SK-N-SH (cell line): ENCODE results near the gene FAM149B1. TPM values are rescaled to one million over a fixed set of nuclear protein-coding genes. Genes with fewer than 3 reads are reported as not detected.
A peak's percentile ranks its signal among the peaks of the same experiment; 100 is the strongest.

Experiments
- CTCF ChIA-PET: fragments of 300-600, 350-600 bp; formaldehyde crosslinking; extraction: SDS; loops from one replicate; lab custom pipeline; 2021; lab: Yijun Ruan, JAX
- POLR2A ChIA-PET: fragments of 350-600 bp; sonication (Branson Sonifier 250); formaldehyde crosslinking; extraction: SDS; loops from one replicate; lab custom pipeline; 2020; ENCODE audit warnings: antibody characterized with exemption, inconsistent platforms; lab: Yijun Ruan, JAX
- DNase-seq: peaks from one replicate; pipeline ENCODE4 v3.0.0; 2012
- H2AFZ ChIP-seq: fragments of 200-600 bp; sonication (generic); 2 replicates; pipeline ENCODE4 v1.8.1; 2016; ENCODE audit warnings: antibody characterized with exemption, mild to moderate bottlenecking, low read depth
- H3F3A ChIP-seq: fragments of 200-600 bp; sonication (generic); replicated peaks from 2 replicates; pipeline ENCODE3; 2016; ENCODE audit warnings: antibody characterized with exemption, mild to moderate bottlenecking; ENCODE audit not compliant: insufficient read depth
- H3K27ac ChIP-seq, 2 experiments: fragments of 200-500 bp in 1 of 2; fragments of 200-600 bp in 1 of 2; sonication (Bioruptor generic) in 1 of 2; sonication (generic), shearing (Covaris generic) in 1 of 2; 2 replicates each; pipeline versions ENCODE4 v1.5.1 to v1.6.1; 2014 to 2016; ENCODE audit warnings: low read depth in 2 of 2, inconsistent platforms in 1 of 2, low read length in 1 of 2, mild to moderate bottlenecking in 1 of 2, mixed read lengths in 1 of 2
- H3K27me3 ChIP-seq: fragments of 200-600 bp; sonication (generic), shearing (Covaris generic); 2 replicates; pipeline ENCODE4 v1.6.1; 2016; ENCODE audit warnings: mixed run types; ENCODE audit not compliant: insufficient read depth
- H3K36me3 ChIP-seq, 2 experiments: fragments of 200-500 bp in 1 of 2; fragments of 200-600 bp in 1 of 2; sonication (Bioruptor generic) in 1 of 2; sonication (generic) in 1 of 2; replicated peaks in 1 of 2; 2 replicates each; pipeline versions ENCODE3 to v1.5.1; 2014 to 2016; ENCODE audit warnings: low read length in 1 of 2, mild to moderate bottlenecking in 1 of 2; ENCODE audit not compliant: insufficient read depth in 2 of 2, control insufficient read depth in 1 of 2
- H3K4me1 ChIP-seq, 2 experiments: fragments of 200-500 bp in 1 of 2; fragments of 200-600 bp in 1 of 2; sonication (Bioruptor generic) in 1 of 2; sonication (generic), shearing (Covaris generic) in 1 of 2; 2 replicates each; pipeline versions ENCODE4 v1.5.1 to v1.6.1; 2014 to 2016; ENCODE audit warnings: low read depth in 1 of 2, low read length in 1 of 2, mixed run types in 1 of 2; ENCODE audit not compliant: insufficient read depth in 2 of 2, control insufficient read depth in 1 of 2
- H3K4me2 ChIP-seq: fragments of 200-600 bp; sonication (generic), shearing (Covaris generic); 2 replicates; pipeline ENCODE4 v1.6.1; 2017; ENCODE audit warnings: mixed run types
- H3K4me3 ChIP-seq, 2 experiments: fragments of 200-500 bp in 1 of 2; fragments of 200-600 bp in 1 of 2; sonication (Bioruptor generic) in 1 of 2; sonication (generic), shearing (Covaris generic) in 1 of 2; 2 replicates each; pipeline versions ENCODE4 v1.5.1 to v1.8.1; 2014 to 2016; ENCODE audit warnings: low read depth in 2 of 2, inconsistent platforms in 1 of 2, low read length in 1 of 2, mild to moderate bottlenecking in 1 of 2, mixed read lengths in 1 of 2, moderate library complexity in 1 of 2
- H3K79me2 ChIP-seq: fragments of 200-600 bp; sonication (generic); 2 replicates; pipeline ENCODE4 v1.8.1; 2017; ENCODE audit warnings: mild to moderate bottlenecking; ENCODE audit not compliant: insufficient read depth
- H3K9ac ChIP-seq: fragments of 200-600 bp; sonication (generic); 2 replicates; pipeline ENCODE4 v1.6.1; 2017; ENCODE audit warnings: mixed run types
- H3K9me2 ChIP-seq: fragments of 200-600 bp; sonication (generic); 2 replicates; pipeline ENCODE4 v1.6.1; 2017; ENCODE audit warnings: mixed run types
- H3K9me3 ChIP-seq: fragments of 200-600 bp; sonication (generic); 2 replicates; pipeline ENCODE4 v1.6.1; 2017; ENCODE audit warnings: mixed run types, mild to moderate bottlenecking, moderate library complexity
- H4K20me1 ChIP-seq: fragments of 200-600 bp; sonication (generic); 2 replicates; pipeline ENCODE4 v1.6.1; 2017; ENCODE audit warnings: mild to moderate bottlenecking, mixed run types; ENCODE audit not compliant: insufficient read depth
- EP300 ChIP-seq, 2 experiments: IDR thresholded peaks; 2 replicates each; pipeline versions ENCODE4 v1.4.0 to v1.6.1; 2012; ENCODE audit warnings: borderline replicate concordance in 1 of 2, low read depth in 1 of 2, low read length in 1 of 2
- FOSL2 ChIP-seq: IDR thresholded peaks from 2 replicates; pipeline ENCODE4 v1.4.0; 2012; ENCODE audit warnings: low read depth, mild to moderate bottlenecking, moderate library complexity, borderline replicate concordance
- FOXM1 ChIP-seq: IDR thresholded peaks from 2 replicates; pipeline ENCODE4 v1.4.0; 2012; ENCODE audit warnings: low read depth, mild to moderate bottlenecking
- JUND ChIP-seq: IDR thresholded peaks from 2 replicates; pipeline ENCODE4 v1.4.0; 2012
- NFIC ChIP-seq: IDR thresholded peaks from 2 replicates; pipeline ENCODE4 v1.4.0; 2012; ENCODE audit warnings: borderline replicate concordance
- POLR2AphosphoS5 ChIP-seq: IDR thresholded peaks from 2 replicates; pipeline ENCODE4 v1.6.1; 2012; ENCODE audit warnings: low read depth, low read length
- SIN3A ChIP-seq: IDR thresholded peaks from 2 replicates; pipeline ENCODE4 v1.6.1; 2012; ENCODE audit warnings: low read depth, mild to moderate bottlenecking, low read length, moderate library complexity, borderline replicate concordance
- SMC3 ChIP-seq: IDR thresholded peaks from 2 replicates; pipeline ENCODE4 v1.6.1; 2012; ENCODE audit warnings: low read depth, low read length, improper control_type of control experiment
- TAF1 ChIP-seq: IDR thresholded peaks from 2 replicates; pipeline ENCODE4 v1.6.1; 2012; ENCODE audit warnings: low read depth, mild to moderate bottlenecking, low read length, moderate library complexity, borderline replicate concordance
- TCF12 ChIP-seq: IDR thresholded peaks from 2 replicates; pipeline ENCODE4 v1.4.0; 2012
- YY1 ChIP-seq: IDR thresholded peaks from 2 replicates; pipeline ENCODE4 v1.4.0; 2012; ENCODE audit warnings: low read depth, mild to moderate bottlenecking
- WGBS: methylation state at CpG from one replicate; pipeline ENCODE4 v1.1.6; 2017; ENCODE audit warnings: low lambda C conversion rate; 5-methylcytosine and 5-hydroxymethylcytosine counted together
- polyA plus RNA-seq, 3 experiments: library from polyadenylated mRNA; depleted of rRNA; stranded (reverse); fragments of >200 nt; gene quantifications; 2 replicates each; pipeline ENCODE4 v1.2.3, GENCODE V29; 2012
- TF ChIP-seq, protein P1 (sequence below): IDR thresholded peaks from 2 replicates; pipeline ENCODE4 v1.4.0; 2012; ENCODE audit warnings: low read depth, borderline replicate concordance
- TF ChIP-seq, protein P2 (sequence below): IDR thresholded peaks from 2 replicates; pipeline ENCODE4 v1.4.0; 2012; ENCODE audit warnings: low read depth
- TF ChIP-seq, protein P3 (sequence below): IDR thresholded peaks from 2 replicates; pipeline ENCODE4; 2012

The FAM149B1 gene
- polyA plus RNA-seq, 1 of the 3 experiments (the other 2 are of a cell fraction) = 28.2 TPM

DNA sequence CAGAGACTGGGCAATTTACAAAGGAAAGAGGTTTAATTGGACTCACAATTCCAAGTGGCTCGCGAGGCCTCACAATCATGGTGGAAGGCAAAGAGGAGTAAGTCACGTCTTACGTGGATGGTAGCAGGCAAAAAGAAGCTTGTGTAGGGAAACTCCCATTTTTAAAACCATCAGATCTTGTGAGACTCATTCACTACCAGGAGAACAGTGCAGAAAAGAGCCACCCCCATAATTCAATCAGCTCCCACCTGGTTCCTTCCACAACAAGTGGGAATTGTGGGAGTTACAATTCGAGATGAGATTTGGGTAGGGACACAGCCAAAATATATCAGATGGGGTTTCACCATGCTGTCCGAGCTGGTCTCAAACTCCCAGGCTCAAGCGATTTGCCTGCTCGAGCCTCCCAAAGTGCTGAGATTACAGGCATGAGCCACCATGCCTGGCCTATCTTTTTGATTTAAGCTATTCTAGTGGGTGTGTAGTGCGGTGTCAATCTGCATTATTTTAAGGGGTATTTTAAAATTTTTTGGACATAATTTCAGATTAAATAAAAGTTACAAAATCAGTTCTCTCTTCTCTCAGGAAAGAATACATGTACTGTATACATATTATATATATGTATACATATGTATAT lies 93.6 kb downstream of the FAM149B1 start:
- ChIA-PET POLR2A (interaction anchor here (1.1 kb wide), 1 partner anchor 9 kb away, joined by 3 read pairs; the partner anchor contains the start of gene MRPS16), CTCF (interaction anchor here (1.1 kb wide), 1 partner anchor 383 kb away, joined by 6 read pairs; no protein-coding TSS in a partner anchor)
- Histone ChIP-seq H3K4me3 (no peak overlapping the region), H3K9me2 (no peaks in the 10 kb centered on the region), H2AFZ (peak overlapping the region; percentile 58; the same call in 1 of the 2 replicates), H3F3A (peaks cover 16% of the 10 kb centered on the region), H3K4me2 (no peak overlapping the region), H3K9ac (no peak overlapping the region), H3K27ac (peak overlapping the region in 1 of 2 experiments; percentile 49; a peak in 2 of 4 replicates), H3K36me3 (no peaks in the 10 kb centered on the region), H3K4me1 (peaks cover 0 to 15% of the 10 kb centered on the region in 2 experiments; a peak in 2 of 4 replicates), H4K20me1 (no peaks in the 10 kb centered on the region), H3K27me3 (no peaks in the 10 kb centered on the region), H3K9me3 (no peaks in the 10 kb centered on the region), H3K79me2 (no peaks in the 10 kb centered on the region)
- WGBS = 88% methylated on average over 9 of the region's 9 CpGs
- TF ChIP-seq, protein P1, sequence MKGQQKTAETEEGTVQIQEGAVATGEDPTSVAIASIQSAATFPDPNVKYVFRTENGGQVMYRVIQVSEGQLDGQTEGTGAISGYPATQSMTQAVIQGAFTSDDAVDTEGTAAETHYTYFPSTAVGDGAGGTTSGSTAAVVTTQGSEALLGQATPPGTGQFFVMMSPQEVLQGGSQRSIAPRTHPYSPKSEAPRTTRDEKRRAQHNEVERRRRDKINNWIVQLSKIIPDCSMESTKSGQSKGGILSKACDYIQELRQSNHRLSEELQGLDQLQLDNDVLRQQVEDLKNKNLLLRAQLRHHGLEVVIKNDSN = no peak
- no peak for DNase-seq

DNA sequence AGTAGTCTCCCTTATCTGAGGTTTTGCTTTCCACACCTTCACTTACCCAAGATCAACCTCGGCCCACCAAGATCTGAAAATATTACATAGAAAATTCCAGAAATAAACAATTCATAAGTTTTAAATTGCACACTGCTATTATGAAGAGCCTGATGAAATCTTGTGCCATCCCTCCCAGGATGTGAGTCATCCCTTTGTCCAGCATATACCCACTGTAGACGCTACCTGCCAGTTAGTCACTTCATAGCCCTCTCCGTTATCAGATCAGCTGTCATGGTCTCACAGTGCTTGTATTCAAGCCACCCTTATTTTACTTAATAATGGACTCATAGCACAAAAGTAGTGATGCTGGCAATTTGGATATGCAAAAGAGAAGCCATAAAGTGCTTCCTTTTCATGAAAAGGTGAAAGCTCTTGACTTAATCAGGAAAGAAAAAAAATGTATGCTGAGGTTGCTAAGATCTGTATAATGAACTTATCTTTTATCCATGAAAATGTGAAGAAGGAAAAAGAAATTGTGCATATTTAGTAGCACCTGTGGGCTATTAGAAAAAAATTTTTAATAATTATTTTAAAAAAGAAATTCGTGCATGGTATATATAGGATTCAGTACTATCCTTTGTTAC lies 94.3 kb downstream of the FAM149B1 start:
- H3K79me2 ChIP-seq = no peaks in the 10 kb centered on the region
- H3K27me3 ChIP-seq = no peaks in the 10 kb centered on the region
- CTCF ChIA-PET = interaction anchor here (2.5 kb wide), 1 partner anchor 385 kb away, joined by 10 read pairs; no protein-coding TSS in a partner anchor
- H3K4me3 ChIP-seq = no peak overlapping the region
- 0 out of 2 replicates have a peak overlapping the region, but pooled peaks have one; percentile 10 for H2AFZ ChIP-seq
- 20% methylated on average over 4 of the region's 4 CpGs for WGBS
- peaks cover 16% of the 10 kb centered on the region for H3F3A ChIP-seq
- peak overlapping the region; percentile 20; the same call in 1 of the 2 replicates for H3K4me2 ChIP-seq
- H3K9me2 ChIP-seq = no peaks in the 10 kb centered on the region
- H3K36me3 ChIP-seq = no peaks in the 10 kb centered on the region
- POLR2A ChIA-PET = no interaction called here
- peak overlapping the region in 1 of 2 experiments; percentile 49; a peak in 2 of 4 replicates for H3K27ac ChIP-seq
- peaks cover 0 to 15% of the 10 kb centered on the region in 2 experiments; a peak in 2 of 4 replicates for H3K4me1 ChIP-seq
- no peaks in the 10 kb centered on the region for H3K9me3 ChIP-seq
- no peaks in the 10 kb centered on the region for H4K20me1 ChIP-seq
- DNase-seq = no peak
- H3K9ac ChIP-seq = no peak overlapping the region
- TF ChIP-seq YY1 (no peak), SMC3 (no peak), TCF12 (peak; percentile 75), SIN3A (0 out of 2 replicates have a peak, but pooled peaks have one; percentile 71), EP300 (IDR thresholded peaks at IDR 0.05; ENCODE audit: borderline replicate concordance in 1 of 2, low read depth in 1 of 2, low read length in 1 of 2) (peak in 1 of 2 experiments; percentile 40; a peak in 1 of 4 replicates), FOSL2 (peak; percentile 90), FOXM1 (no peak), NFIC (peak; percentile 27; the same call in 1 of the 2 replicates), POLR2AphosphoS5 (peak; percentile 65; the same call in 1 of the 2 replicates), TAF1 (peak; percentile 48; the same call in 1 of the 2 replicates), JUND (peak; percentile 90)
- TF ChIP-seq, protein P2, sequence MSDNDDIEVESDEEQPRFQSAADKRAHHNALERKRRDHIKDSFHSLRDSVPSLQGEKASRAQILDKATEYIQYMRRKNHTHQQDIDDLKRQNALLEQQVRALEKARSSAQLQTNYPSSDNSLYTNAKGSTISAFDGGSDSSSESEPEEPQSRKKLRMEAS = peak; percentile 34; the same call in 1 of the 2 replicates
- TF ChIP-seq, protein P3, sequence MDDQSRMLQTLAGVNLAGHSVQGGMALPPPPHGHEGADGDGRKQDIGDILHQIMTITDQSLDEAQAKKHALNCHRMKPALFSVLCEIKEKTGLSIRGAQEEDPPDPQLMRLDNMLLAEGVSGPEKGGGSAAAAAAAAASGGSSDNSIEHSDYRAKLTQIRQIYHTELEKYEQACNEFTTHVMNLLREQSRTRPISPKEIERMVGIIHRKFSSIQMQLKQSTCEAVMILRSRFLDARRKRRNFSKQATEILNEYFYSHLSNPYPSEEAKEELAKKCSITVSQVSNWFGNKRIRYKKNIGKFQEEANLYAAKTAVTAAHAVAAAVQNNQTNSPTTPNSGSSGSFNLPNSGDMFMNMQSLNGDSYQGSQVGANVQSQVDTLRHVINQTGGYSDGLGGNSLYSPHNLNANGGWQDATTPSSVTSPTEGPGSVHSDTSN = peak; percentile 91
